ENCODE measurements around the gene PEAK1. TPM values are rescaled to one million over a fixed set of nuclear protein-coding genes. Genes with fewer than 3 reads are reported as not detected.

The PEAK1 gene
- total RNA-seq, 2 experiments from 2014 or later, result 6.0 to 10.8 TPM

GRCh38 chr15:77135181-77135580 is 284.7 kb downstream of the PEAK1 start:
- ChIA-PET POLR2A (no interaction called here), CTCF (ENCODE audit: unreplicated experiment) (no interaction called here)
- Histone ChIP-seq H3K79me2 (ENCODE audit: insufficient read depth, low read depth, low read length) (no peaks in the 10 kb centered on the region), H2AFZ (ENCODE audit: low read length) (no peak overlapping the region), H3K4me1 (ENCODE audit: insufficient read depth, low read length, poor library complexity, severe bottlenecking) (no peaks in the 10 kb centered on the region), H3K9me3 (ENCODE audit: low read length) (peaks cover 4% of the 10 kb centered on the region; the same call in 1 of the 2 replicates), H3K36me3 (ENCODE audit: insufficient read depth, low read length) (no peaks in the 10 kb centered on the region), H4K20me1 (ENCODE audit: insufficient read depth, low read length) (no peaks in the 10 kb centered on the region), H3K9me2 (ENCODE audit: insufficient read depth, low read length) (no peaks in the 10 kb centered on the region), H3K4me2 (ENCODE audit: low read length) (no peak overlapping the region), H3K27ac (ENCODE audit: low read depth, low read length, poor library complexity, severe bottlenecking) (no peak overlapping the region), H3K4me3 (ENCODE audit: low read depth, low read length, poor library complexity, severe bottlenecking) (no peak overlapping the region)
- intact Hi-C loops (cut with micrococcal nuclease; ENCODE audit: unreplicated experiment), result no loop called here
- no peak for DNase-seq (ENCODE audit: low spot score)
- BruUV-seq (replicated peaks), result no TSS peak
- no peak for TF ChIP-seq EZH2phosphoT487 (IDR thresholded peaks at IDR 0.05; ENCODE audit: borderline replicate concordance, low read depth, low read length)
- TF ChIP-seq CTCF (conservative IDR thresholded peaks at IDR 0.05; ENCODE audit: low read length), result no peak

GRCh38 chr15:77130315-77130930 is 289.5 kb downstream of the PEAK1 start:
- POLR2A ChIA-PET, result interaction anchor here (0.7 to 1.3 kb wide), 2 partner anchors 19 to 52 kb away, joined by 4 to 6 read pairs; no protein-coding TSS in a partner anchor
- TF ChIP-seq CTCF (conservative IDR thresholded peaks at IDR 0.05; ENCODE audit: low read length), result no peak
- no peak for TF ChIP-seq EZH2phosphoT487 (IDR thresholded peaks at IDR 0.05; ENCODE audit: borderline replicate concordance, low read depth, low read length)

GRCh38 chr15:77127626-77128025 is 292.3 kb downstream of the PEAK1 start:
- H3K9me3 ChIP-seq (ENCODE audit: low read length), result no peaks in the 10 kb centered on the region
- no peak overlapping the region for H3K4me2 ChIP-seq (ENCODE audit: low read length)
- no TSS peak for BruUV-seq (replicated peaks)
- no peak for DNase-seq (ENCODE audit: low spot score)
- ChIA-PET POLR2A (interaction anchor here (0.7 kb wide), 1 partner anchor 25 kb away, joined by 6 read pairs; no protein-coding TSS in a partner anchor), CTCF (ENCODE audit: unreplicated experiment) (no interaction called here)
- H3K27ac ChIP-seq (ENCODE audit: low read depth, low read length, poor library complexity, severe bottlenecking), result no peak overlapping the region
- H4K20me1 ChIP-seq (ENCODE audit: insufficient read depth, low read length), result no peaks in the 10 kb centered on the region
- TF ChIP-seq EZH2phosphoT487 (IDR thresholded peaks at IDR 0.05; ENCODE audit: borderline replicate concordance, low read depth, low read length) (no peak), CTCF (conservative IDR thresholded peaks at IDR 0.05; ENCODE audit: low read length) (no peak)
- no peak overlapping the region for H2AFZ ChIP-seq (ENCODE audit: low read length)
- H3K4me3 ChIP-seq (ENCODE audit: low read depth, low read length, poor library complexity, severe bottlenecking), result no peak overlapping the region
- H3K79me2 ChIP-seq (ENCODE audit: insufficient read depth, low read depth, low read length), result no peaks in the 10 kb centered on the region
- no peaks in the 10 kb centered on the region for H3K4me1 ChIP-seq (ENCODE audit: insufficient read depth, low read length, poor library complexity, severe bottlenecking)
- no peaks in the 10 kb centered on the region for H3K9me2 ChIP-seq (ENCODE audit: insufficient read depth, low read length)
- intact Hi-C loops (cut with micrococcal nuclease; ENCODE audit: unreplicated experiment), result no loop called here
- H3K36me3 ChIP-seq (ENCODE audit: insufficient read depth, low read length), result no peaks in the 10 kb centered on the region

More at GRCh38 chr15:77130315-77130930, 289.5 kb downstream of the PEAK1 start:
- BruUV-seq (replicated peaks), result no TSS peak
- intact Hi-C loops (cut with micrococcal nuclease; ENCODE audit: unreplicated experiment), result no loop called here
- Histone ChIP-seq H3K27ac (ENCODE audit: low read depth, low read length, poor library complexity, severe bottlenecking) (no peak overlapping the region), H3K9me2 (ENCODE audit: insufficient read depth, low read length) (no peaks in the 10 kb centered on the region), H4K20me1 (ENCODE audit: insufficient read depth, low read length) (no peaks in the 10 kb centered on the region), H3K36me3 (ENCODE audit: insufficient read depth, low read length) (no peaks in the 10 kb centered on the region), H3K4me3 (ENCODE audit: low read depth, low read length, poor library complexity, severe bottlenecking) (no peak overlapping the region), H3K9me3 (ENCODE audit: low read length) (no peaks in the 10 kb centered on the region), H3K79me2 (ENCODE audit: insufficient read depth, low read depth, low read length) (no peaks in the 10 kb centered on the region), H3K4me2 (ENCODE audit: low read length) (no peak overlapping the region), H3K4me1 (ENCODE audit: insufficient read depth, low read length, poor library complexity, severe bottlenecking) (no peaks in the 10 kb centered on the region), H2AFZ (ENCODE audit: low read length) (no peak overlapping the region)
- CTCF ChIA-PET (ENCODE audit: unreplicated experiment), result interaction anchor here (0.8 kb wide), 1 partner anchor 51 kb away, joined by 3 read pairs; no protein-coding TSS in a partner anchor
- DNase-seq (ENCODE audit: low spot score), result no peak

Measured in OCI-LY7 (cell line).